Prostate gland (tissue), 2 donors: Measurements from ENCODE around the gene LRRC8E. TPM values are rescaled to one million over a fixed set of nuclear protein-coding genes. Genes with fewer than 3 reads are reported as not detected.
"Not testable (repeated sequence)": the region's sequence is repeated elsewhere in the genome, so short reads cannot be mapped to it uniquely, and the experiment has no call there.

Experiments used
- DNase-seq: peaks from one replicate; pipeline ENCODE4 v3.0.0-alpha.2; 2019; ENCODE audit warnings: low spot score
- H3K27ac ChIP-seq, 2 donors: fragments of 200-600 bp; sonication (generic); 2 replicates each; pipeline ENCODE4 v1.5.1; 2017 to 2019
- H3K27me3 ChIP-seq: fragments of 200-600 bp; sonication (generic); replicated peaks from 2 replicates; pipeline ENCODE4 v1.5.1; 2019; ENCODE audit not compliant: insufficient read depth
- H3K36me3 ChIP-seq, 2 donors: fragments of 200-600 bp; sonication (generic); 1 replicate in 1 of 2; 2 replicates in 1 of 2; pipeline versions ENCODE4 v1.5.1 to v1.8.1; 2017 to 2019
- H3K4me1 ChIP-seq: fragments of 200-600 bp; sonication (generic); replicated peaks from 2 replicates; pipeline ENCODE4 v1.5.1; 2019
- H3K4me3 ChIP-seq, 2 donors: fragments of 200-600 bp; sonication (generic); 2 replicates each; pipeline ENCODE4 v1.5.1; 2017 to 2019
- H3K9me3 ChIP-seq: fragments of 200-600 bp; sonication (generic); 2 replicates; pipeline ENCODE4 v1.5.1; 2017
- CTCF ChIP-seq, 4 experiments: fragments of 200-600 bp in 2 of 4; fragments of 450-650 bp in 2 of 4; sonication (generic) in 2 of 4; IDR thresholded peaks; 1 replicate in 3 of 4; 2 replicates in 1 of 4; pipeline ENCODE4 v1.5.1; 2016 to 2019; ENCODE audit warnings: antibody characterized with exemption in 4 of 4, mild to moderate bottlenecking in 2 of 4, moderate library complexity in 2 of 4
- POLR2A ChIP-seq: fragments of 450-650 bp; IDR thresholded peaks from one replicate; pipeline ENCODE4 v1.6.1; 2016; ENCODE audit warnings: antibody characterized with exemption, mild to moderate bottlenecking
- POLR2AphosphoS5 ChIP-seq: sonication (generic); formaldehyde crosslinking; IDR thresholded peaks from one replicate; pipeline ENCODE4 v1.6.1; 2017; ENCODE audit warnings: antibody characterized with exemption
- WGBS: methylation state at CpG from one replicate; pipeline ENCODE4 v1.1.5; 2018; 5-methylcytosine and 5-hydroxymethylcytosine counted together
- intact Hi-C: fragments of 100-400 bp; cut with DNase I; formaldehyde crosslinking; loops from one replicate; pipeline ENCODE4 v1.14.2; 2022
- total RNA-seq, 2 donors: library from RNA; depleted of rRNA; stranded (reverse); fragments of >200 nt; gene quantifications; one replicate each; pipeline ENCODE4 v1.1.0, GENCODE V29; 2016

Gene LRRC8E
- total RNA-seq, 2 donors from 2014 or later: 4.8 to 11.7 TPM

GRCh38 chr19:7883796-7884570 lies 4.3 kb upstream of the LRRC8E start:
- no peak for TF ChIP-seq POLR2A
- TF ChIP-seq CTCF (IDR thresholded peaks at IDR 0.05): no peak
- no peak for TF ChIP-seq POLR2AphosphoS5
- intact Hi-C loops: no loop called here

GRCh38 chr19:7885818-7886217 lies 2.5 kb upstream of the LRRC8E start:
- Histone ChIP-seq H3K27ac (no peak overlapping the region), H3K9me3 (no peaks in the 10 kb centered on the region), H3K4me3 (no peak overlapping the region), H3K4me1 (no peaks in the 10 kb centered on the region), H3K27me3 (no peaks in the 10 kb centered on the region), H3K36me3 (no peaks in the 10 kb centered on the region)
- intact Hi-C loops: no loop called here
- TF ChIP-seq POLR2A (no peak), CTCF (IDR thresholded peaks at IDR 0.05) (no peak), POLR2AphosphoS5 (no peak)
- no peak for DNase-seq
- WGBS: 66% methylated on average over 8 of the region's 8 CpGs

More at GRCh38 chr19:7883796-7884570, 4.3 kb upstream of the LRRC8E start:
- DNase-seq: no peak
- no peaks in the 10 kb centered on the region for H3K4me1 ChIP-seq
- H3K27ac ChIP-seq: no peak overlapping the region
- WGBS: 87% methylated on average over 2 of the region's 2 CpGs
- H3K27me3 ChIP-seq: no peaks in the 10 kb centered on the region
- H3K4me3 ChIP-seq: no peak overlapping the region
- no peaks in the 10 kb centered on the region for H3K36me3 ChIP-seq
- H3K9me3 ChIP-seq: no peaks in the 10 kb centered on the region

- H3K27ac ChIP-seq: no peak overlapping the region
- no peaks in the 10 kb centered on the region for H3K36me3 ChIP-seq
- 90% methylated on average over 16 of the region's 16 CpGs for WGBS
- no peaks in the 10 kb centered on the region for H3K27me3 ChIP-seq
- H3K4me3 ChIP-seq: peak overlapping the region in 1 of 2 donors; percentile 49
- TF ChIP-seq POLR2AphosphoS5 (no peak), POLR2A (no peak), CTCF (IDR thresholded peaks at IDR 0.05) (no peak)
- no peak for DNase-seq
- H3K4me1 ChIP-seq: no peaks in the 10 kb centered on the region
- intact Hi-C loops: no loop called here
- H3K9me3 ChIP-seq: no peaks in the 10 kb centered on the region
Measured at GRCh38 chr19:7887408-7888144, 734 bp upstream of the LRRC8E start.

- no peaks in the 10 kb centered on the region for H3K36me3 ChIP-seq
- DNase-seq: no peak
- intact Hi-C loops: no loop called here
- no peak for TF ChIP-seq POLR2A
- no peak for TF ChIP-seq CTCF (IDR thresholded peaks at IDR 0.05)
- no peak for TF ChIP-seq POLR2AphosphoS5
- H3K4me3 ChIP-seq: peak overlapping the region; percentile 32 to 49
- 73% methylated on average over 8 of the region's 8 CpGs for WGBS
- H3K27me3 ChIP-seq: no peaks in the 10 kb centered on the region
- no peaks in the 10 kb centered on the region for H3K9me3 ChIP-seq
- H3K4me1 ChIP-seq: no peaks in the 10 kb centered on the region
- H3K27ac ChIP-seq: peak overlapping the region in 1 of 2 donors; percentile 21
Measured at GRCh38 chr19:7888826-7889217, 512 bp downstream of the LRRC8E start.

- peaks cover 10% of the 10 kb centered on the region for H3K4me1 ChIP-seq
- H3K36me3 ChIP-seq, intact Hi-C loops, H3K9me3 ChIP-seq, H3K27ac ChIP-seq, DNase-seq, H3K4me3 ChIP-seq, H3K27me3 ChIP-seq: not testable (repeated sequence)
- WGBS: 82% methylated on average over 18 of the region's 18 CpGs
Measured at GRCh38 chr19:7893362-7894101, 5.2 kb downstream of the LRRC8E start.
